ENCODE data around the gene PLRG1.

Gene PLRG1

GRCh38 chr4:154516318-154517029, 33.7 kb downstream of the PLRG1 start:
- DNase-seq: no peak

DNA sequence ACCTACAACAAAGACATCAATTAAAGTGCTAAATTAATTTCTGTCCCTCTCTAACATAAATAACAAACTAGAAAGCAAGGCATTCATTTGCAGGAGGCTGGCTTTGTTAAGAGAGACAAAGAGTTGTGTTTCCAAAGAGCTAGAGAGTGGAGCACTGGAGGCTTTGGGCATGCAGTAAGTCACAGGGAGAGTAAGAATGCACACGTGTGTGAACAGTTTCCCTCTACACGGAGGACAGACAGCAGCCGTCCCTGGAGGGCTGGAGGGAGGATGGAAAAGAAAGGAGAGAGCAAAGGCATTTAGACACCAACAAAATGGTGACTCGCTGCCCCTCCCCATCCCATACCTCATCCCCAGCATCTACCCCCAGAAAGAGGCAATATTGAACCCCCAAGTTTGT, 38.2 kb downstream of the PLRG1 start:
- DNase-seq: no peak

DNA sequence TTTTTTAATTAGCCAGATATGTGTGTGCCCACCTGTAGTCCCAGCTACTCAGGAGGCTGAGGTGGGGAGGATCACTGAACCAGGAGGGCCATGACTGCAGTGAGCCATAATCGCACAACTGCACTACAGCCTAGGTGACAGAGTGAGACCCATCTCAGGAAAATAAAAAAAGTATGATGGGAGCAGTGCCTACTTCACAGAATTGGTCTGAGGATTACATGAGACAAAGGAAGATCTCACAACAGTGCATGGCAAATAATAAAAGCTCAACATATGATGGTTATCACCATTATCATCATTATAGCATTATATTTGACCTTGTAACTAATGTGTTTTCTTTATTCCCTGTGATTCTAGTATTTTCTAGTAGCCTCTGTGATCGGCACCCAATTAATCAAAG, 38.7 kb downstream of the PLRG1 start:
- no peak for DNase-seq

DNA sequence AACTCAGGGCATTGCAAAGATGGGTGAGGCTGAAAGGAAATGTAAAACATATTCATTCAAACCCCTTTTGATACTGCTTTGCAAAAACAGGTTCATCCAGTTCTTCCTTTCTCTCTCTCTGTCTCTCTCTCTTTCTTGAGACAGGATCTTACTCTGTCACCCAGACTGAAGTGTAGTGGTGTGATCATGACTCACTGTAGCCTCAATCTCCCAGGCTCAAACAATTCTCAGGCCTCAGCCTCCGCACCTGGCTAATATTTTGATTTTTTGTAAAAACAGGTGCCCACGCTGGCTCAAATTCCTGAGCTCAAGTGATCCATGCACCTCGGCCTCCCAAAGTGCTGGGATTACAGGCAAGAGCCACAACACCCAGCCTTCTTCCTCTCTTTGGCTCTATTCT, 43.0 kb downstream of the PLRG1 start:
- no peak for DNase-seq

- DNase-seq: no peak
These were observed 43.9 kb downstream of the PLRG1 start for GRCh38 chr4:154506253-154506652.

DNA sequence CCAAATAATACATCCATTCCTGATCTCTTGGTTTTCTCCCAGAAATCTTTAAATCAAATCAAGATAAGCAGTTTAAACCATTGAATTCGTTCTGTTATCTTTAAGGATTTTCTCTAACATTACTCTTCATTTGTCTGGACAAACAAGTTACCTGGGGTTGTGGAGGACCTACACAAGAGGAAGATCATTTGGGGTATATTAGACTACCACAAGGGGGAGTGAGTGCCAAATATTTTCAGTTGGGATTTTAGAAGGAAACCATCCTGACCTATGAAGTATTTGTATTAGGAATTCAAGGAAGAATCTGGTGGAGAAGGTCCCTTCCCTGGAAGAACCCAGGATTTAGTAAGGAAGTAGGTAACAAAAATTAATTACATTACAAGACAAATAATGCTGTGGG, 46.6 kb downstream of the PLRG1 start:
- DNase-seq: no peak

- no peak for DNase-seq
These were observed 48.1 kb downstream of the PLRG1 start for GRCh38 chr4:154502111-154502510.

DNA sequence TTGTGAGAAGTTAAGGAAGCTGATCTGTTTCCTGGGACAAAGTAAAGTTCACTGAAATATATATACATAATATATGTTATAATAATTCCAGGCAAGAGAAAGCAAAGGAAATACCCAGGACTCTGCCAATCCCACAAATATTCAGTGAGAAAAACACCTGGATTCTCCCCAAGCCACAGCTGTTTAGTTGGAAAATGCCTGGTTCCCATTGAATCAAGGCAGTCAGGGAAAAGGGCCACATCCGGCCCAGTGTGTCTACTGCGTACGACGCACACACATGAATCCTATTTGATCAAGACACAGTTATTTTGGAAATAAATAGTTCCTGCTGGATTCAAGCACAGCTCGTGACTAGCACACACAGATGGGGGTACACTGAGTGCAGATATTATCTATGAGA, 52.3 kb downstream of the PLRG1 start:
- DNase-seq: no peak

- DNase-seq: no peak
These were observed 54.3 kb downstream of the PLRG1 start for GRCh38 chr4:154495867-154496266.

DNA sequence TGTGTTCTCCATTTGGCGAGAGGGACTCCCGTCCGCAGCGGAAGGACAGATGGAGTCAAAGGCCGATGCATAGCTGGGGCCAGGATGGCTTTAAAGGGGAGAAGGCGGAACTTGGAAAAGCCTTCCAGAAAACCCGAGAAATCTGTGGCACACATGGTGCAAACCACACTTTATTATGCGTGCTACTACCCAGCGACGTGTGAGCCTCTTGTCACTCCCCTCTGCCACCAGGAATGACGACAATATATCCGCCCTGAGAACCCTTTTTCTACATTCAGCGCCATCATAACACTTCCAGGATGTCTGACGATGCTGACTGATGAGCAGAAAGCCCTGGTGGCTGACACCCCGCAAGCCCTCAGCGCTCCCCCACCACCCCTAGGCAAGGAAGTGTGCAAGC, 57.9 kb downstream of the PLRG1 start:
- DNase-seq: no peak

DNA sequence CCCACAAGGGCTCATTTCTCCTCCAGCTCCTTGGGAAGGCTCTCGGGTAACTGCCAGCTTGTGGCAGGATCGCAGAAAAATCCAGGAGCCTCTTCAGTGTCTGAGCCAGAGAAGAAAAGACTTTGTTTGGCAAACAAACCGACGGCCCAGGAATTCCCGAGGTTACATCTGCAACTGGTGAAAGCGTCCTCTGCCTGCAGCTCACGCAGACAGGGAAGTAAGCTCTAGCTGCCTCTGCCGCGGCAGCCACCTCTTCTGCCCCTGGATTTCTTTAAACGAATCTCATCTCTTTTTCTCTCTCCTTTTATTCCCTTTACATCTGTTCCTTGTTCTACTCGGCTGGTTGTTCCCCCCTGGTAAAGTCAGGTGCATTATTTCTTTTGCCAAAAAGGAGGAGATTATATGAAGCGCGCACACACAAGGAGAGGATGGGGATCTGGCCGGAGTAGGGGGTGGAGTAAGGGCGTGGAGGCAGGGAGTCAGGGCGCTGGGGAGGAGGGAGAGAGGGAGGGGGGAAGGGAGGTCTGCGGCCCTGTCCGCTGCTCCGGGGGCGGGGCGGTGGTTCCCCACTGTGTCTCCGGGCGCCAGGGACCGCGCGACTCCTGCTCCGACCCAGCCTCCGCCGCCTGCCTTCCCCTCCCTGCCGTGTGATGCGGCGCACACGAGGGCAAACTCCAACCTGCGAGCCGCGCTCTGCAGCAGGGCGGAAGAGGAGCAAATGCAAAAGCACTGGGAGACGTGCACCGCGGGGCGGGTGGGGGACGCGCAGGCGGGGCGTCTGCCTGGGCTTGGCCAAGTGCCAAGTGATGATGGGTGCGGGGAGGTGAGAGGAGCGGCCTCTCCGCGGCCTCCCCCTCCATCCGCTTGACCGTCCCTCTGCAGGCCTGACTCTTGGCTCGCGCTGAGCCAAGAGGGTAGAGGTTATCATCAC, 58.6 kb downstream of the PLRG1 start, which contains the start of gene DCHS2:
DCHS2 (minus strand) TSS at position 459 of the 931 bp plus-strand sequence; CDS start at position 15, 444 bp downstream.
- DNase-seq: no peak

- no peak for DNase-seq
These were observed 59.4 kb downstream of the PLRG1 start for GRCh38 chr4:154490583-154491340.

DNA sequence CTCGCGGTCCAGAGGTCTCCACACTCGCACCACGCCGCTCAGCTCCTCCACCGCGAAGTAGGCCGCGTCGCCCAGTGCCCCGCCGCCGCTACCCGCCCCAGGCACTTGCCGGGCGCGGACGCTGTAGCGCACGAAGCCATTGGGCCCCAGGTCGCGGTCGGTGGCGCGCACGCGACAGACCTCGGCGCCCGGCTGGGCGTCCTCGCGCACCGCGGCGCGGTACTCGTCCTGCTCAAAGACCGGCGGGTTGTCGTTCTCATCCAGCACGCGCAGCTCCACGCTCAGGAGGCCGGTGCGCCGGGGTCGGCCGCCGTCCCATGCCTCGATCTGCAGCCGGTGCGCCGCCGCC, 60.0 kb downstream of the PLRG1 start:
- no peak for DNase-seq

DNA sequence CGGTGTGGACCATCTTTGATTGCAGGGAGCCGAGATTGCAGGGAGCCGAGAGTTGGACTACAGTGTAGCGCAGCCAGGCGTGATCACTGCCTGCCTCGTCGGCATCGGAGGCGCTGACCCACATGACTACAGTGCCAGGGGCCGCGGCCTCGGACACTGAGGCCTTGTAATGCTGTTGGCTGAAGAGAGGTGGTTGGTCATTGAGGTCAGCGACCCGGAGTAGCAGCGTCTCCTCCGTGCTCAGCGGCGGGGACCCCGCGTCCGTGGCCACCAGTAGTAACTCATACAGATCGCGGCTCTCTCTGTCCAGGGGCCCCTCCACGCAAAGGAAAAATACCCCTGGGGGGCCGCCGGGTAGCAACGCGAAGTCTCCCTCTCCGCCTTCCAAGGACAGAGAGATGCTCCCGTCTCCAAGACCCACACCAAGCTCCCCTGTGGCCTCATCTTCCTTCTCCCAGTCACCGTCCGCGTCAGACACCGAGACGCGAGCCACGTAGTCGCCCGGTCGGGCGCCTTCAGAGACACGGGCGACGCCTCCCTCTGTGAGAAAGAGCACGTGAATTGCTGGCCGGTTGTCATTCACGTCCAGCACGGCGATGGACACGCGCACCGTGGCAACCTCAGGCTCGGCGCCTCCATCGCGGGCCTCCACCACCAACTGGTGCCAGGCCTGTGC, 60.5 kb downstream of the PLRG1 start:
- no peak for DNase-seq

DNA sequence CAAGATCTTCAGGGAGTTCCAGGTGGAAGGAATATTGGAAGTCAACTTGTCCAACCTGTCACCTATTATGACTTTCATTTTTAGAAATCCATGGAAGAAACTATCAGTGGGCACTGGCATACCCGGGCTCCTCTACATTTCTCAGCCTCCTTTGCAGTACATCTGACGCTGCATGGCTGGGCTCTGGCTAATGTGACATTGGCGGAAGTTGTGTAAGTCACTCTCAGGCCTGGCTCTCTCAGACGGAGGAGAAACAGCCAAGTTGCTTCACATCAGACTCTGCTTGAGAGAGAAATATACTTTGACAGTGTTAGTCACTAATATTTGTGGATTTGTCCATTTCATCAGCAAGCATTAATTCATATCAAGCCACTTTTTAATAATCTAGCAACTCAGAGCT, 63.1 kb downstream of the PLRG1 start:
- no peak for DNase-seq

DNA sequence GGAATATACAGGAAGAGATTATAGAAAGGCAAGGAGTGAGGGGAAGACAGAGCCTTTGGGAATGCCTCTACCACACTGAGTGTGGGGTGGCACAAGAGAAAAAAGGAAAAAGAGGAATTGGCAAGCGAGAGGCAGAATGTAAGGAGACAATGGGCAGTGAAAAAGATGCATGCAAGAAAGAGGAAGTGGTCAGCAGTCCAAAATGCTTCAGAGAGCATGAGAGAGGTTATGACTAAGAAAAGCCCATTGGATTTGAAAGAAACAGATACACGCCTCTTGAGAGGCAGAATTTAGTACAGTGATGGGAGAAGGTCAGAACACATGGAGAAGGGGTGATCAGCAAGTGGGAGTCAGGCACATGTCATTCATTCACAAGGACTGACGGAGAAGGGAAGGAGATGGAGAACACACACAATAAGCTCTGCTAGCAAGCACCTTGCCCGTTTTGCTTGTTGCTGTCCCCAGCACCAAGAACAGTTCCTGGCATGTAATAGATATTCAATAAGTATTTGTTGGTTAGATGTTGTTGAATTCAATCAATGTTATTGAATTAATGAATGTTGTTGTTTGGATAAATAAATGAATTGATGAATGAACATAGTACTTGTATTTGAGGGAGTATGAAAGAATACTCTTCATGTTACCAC, 65.0 kb downstream of the PLRG1 start:
- no peak for DNase-seq
